OCI-LY1 (cell line): ENCODE measurements around the gene CCNH.

ENCODE experiments used
- EZH2 ChIP-seq: fragments of 200-600 bp; sonication (generic), shearing (Covaris generic); IDR thresholded peaks from 2 replicates; pipeline ENCODE4 v1.8.0; 2017; ENCODE audit warnings: borderline replicate concordance, mixed run types, mild to moderate bottlenecking, antibody characterized with exemption, low read length, moderate library complexity, mixed read lengths
- TF ChIP-seq, protein P1 (sequence below): fragments of 200-600 bp; sonication (generic), shearing (Covaris generic); IDR thresholded peaks from 2 replicates; pipeline ENCODE4 v1.5.1; 2017; ENCODE audit warnings: mild to moderate bottlenecking, antibody characterized with exemption, low read length, moderate library complexity, mixed read lengths

DNA sequence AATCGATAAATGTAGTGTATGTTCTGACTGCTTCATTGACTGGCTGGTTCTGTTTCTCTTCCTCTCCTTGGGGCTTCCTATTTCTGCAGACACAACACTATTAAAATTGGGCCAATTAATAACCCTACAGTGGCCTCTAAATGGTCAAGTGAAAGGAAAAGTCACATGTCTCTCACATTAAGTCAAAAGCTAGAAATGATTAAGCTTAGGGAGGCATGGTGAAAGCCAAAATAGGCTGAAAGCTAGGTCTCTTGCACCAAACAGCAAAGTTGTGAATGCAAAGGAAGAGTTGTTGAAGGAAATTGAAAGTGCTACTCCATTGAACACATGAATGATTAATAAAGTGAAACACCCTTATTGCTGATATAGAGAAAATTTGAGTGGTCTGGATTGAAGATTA, 58.2 kb downstream of the CCNH start:
- TF ChIP-seq, protein P1, sequence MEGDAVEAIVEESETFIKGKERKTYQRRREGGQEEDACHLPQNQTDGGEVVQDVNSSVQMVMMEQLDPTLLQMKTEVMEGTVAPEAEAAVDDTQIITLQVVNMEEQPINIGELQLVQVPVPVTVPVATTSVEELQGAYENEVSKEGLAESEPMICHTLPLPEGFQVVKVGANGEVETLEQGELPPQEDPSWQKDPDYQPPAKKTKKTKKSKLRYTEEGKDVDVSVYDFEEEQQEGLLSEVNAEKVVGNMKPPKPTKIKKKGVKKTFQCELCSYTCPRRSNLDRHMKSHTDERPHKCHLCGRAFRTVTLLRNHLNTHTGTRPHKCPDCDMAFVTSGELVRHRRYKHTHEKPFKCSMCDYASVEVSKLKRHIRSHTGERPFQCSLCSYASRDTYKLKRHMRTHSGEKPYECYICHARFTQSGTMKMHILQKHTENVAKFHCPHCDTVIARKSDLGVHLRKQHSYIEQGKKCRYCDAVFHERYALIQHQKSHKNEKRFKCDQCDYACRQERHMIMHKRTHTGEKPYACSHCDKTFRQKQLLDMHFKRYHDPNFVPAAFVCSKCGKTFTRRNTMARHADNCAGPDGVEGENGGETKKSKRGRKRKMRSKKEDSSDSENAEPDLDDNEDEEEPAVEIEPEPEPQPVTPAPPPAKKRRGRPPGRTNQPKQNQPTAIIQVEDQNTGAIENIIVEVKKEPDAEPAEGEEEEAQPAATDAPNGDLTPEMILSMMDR: no peak
- TF ChIP-seq EZH2: no peak
